Islet of Langerhans (tissue), 1 donor: ENCODE measurements around the gene B3GNT8.
"Not testable (repeated sequence)": the region's sequence is repeated elsewhere in the genome, so short reads cannot be mapped to it uniquely, and the experiment has no call there.

ENCODE experiments used
- FAIRE-seq: peaks from one replicate; lab custom pipeline; 2011; peaks lifted over from hg19 to GRCh38; lab: Jason Lieb, UNC

B3GNT8 gene

DNA sequence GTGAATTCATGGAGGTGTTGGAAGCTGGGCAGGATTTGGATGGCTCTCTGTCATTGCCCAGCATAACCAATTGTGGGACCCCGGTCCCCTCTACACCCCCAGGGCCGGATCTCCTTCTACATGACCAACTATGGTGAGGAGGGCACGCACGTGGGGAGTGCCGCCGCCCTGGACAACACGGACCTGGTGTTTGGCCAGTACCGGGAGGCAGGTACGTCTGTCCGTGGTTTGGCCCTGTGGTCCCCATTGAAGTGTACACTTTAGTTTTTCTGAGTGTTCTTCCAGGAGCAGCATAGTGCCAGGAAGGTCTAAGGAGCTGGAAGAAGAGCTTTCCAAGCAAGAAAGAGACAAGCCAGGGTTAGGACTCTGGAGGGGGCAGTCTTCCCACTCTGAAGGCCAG, 13.2 kb downstream of the B3GNT8 start:
- no peak for FAIRE-seq

DNA sequence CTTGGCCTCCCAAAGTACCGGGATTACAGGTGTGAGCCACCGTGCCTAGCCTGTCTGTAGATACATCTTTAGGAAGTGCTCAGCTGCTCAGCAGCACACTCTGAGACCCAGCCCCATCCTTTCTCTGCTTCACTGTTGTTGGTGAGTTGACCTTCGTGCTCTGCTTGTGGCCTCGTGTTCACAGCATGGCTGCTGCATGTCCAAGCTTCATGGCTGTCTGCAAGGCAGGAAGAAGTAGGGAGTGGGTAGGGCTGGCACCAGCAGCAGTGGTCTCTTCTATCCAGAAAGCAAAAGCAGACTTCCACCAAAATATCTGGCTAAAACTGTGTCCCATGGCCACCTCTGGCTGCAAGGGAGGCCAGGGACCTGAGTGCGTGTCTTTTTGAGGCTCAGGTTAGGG, 14.2 kb downstream of the B3GNT8 start:
- no peak for FAIRE-seq

DNA sequence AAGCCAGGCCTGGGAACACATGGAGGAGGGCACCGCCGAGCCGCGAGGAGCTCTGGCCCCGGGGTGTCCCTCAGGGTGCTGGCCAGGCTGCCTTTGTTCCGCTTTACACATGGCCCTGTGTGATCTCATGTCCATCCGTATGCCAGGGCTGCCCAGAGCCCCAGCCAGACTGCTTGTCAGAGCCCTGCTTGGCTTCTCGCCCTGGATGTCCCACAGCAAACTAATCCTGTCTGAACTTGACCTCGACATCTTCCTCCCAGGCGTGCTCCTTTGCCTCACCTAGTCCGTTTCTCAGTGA, 15.3 kb downstream of the B3GNT8 start:
- no peak for FAIRE-seq

DNA sequence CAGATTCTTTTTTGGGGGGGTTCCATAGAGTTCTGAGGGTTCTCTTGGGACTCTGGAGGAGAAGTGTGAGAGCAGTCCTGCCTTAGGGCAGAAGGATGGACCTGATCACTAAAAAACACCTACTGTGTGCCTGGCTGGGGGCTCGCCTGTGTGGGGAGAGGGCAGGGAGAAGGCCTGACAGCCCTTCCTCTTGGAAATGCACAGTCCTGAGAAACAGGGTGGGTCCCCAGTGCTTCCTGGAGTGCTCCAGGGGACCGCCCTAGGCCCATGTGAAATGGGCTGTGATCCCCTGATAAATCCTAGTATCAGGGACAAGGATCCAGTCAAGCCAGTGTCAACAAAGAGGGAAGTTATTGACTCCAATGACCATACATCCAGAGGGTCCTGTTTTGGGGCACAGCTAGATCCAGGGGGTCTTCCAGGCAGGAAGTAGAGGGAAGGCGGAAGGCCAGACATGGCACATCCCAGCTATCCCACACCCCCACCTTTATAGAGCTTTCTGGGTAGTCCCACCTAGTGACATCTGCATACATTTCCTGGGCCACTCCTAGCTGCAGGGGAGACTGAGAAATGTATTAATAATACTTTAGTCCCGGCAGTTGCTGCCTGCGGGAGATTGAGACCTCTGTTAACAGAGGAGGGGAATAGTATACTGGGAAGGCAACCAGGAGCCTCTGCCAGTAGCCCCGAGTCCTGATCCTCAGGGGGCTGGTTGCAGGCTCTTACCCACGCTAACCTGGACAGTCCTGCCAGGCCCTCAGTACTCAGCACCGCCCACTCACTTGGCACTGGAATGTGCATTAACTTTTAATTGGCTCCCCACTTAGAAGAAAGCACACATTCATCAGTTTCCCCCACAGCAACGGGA, 15.8 kb downstream of the B3GNT8 start:
- no peak for FAIRE-seq

DNA sequence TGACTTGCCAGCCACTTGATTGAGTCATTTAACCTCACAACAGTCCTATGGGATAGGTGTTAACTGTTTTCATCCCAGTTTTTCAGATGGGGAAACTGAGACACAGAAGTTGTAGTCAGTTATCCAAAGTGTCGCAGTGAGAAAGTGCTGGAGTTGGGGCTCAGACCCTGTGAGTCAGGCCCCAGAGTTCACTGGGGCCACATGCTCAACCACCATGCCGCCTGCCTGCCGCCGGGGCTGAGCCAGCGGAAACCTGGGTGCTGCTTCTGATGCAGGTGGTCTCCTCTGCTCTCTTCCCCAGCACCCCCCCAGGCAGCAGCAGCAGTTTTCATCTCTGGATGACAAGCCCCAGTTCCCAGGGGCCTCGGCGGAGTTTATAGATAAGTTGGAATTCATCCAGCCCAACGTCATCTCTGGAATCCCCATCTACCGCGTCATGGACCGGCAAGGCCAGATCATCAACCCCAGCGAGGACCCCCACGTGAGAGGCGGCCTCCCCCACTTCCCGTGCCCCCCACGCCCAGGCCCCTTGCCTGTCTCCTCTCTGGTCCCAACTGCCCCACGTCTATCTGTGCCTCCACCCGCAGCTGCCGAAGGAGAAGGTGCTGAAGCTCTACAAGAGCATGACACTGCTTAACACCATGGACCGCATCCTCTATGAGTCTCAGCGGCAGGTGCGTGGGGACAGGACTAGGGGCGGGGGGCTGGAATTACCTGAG, 16.7 kb downstream of the B3GNT8 start:
- FAIRE-seq: no peak

DNA sequence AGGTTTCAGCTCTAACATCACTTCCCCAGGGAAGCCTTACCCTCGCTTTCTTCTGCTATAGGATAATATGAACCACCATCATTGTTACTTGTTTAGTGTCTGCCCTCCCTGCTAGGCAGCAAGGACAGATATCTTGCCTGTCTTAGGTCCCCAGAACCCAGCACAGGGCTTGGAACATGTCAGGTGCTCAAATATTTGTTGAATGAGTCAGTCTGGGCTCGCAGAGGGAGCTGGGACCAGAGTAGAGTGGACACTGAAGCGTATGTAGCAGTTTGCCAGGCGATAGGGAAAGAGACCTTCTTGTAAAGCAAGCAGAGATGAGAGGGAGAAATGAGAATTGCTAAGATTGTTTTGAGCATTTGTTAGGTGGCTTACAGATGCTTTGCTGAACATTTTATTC, 17.9 kb downstream of the B3GNT8 start:
- peak; percentile 98 for FAIRE-seq

DNA sequence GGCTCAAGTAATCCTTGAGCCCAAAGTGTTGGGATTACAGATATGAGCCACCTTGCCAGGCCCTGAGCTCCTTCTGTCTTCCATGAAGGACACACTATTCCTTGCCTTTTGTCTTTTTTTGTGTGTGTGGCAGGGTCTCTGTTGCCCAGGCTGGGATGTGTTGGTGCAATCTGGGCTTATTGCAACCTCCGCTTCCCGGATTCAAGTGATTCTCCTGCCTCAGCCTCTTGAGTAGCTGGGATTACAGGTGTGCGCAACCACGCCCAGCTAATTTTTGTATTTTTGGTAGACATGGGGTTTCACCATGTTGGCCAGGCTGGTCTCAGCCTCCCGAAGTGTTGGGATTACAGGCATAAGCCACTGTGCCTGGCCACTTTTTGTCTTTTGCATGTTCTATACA, 18.3 kb downstream of the B3GNT8 start:
- not testable (repeated sequence) for FAIRE-seq

DNA sequence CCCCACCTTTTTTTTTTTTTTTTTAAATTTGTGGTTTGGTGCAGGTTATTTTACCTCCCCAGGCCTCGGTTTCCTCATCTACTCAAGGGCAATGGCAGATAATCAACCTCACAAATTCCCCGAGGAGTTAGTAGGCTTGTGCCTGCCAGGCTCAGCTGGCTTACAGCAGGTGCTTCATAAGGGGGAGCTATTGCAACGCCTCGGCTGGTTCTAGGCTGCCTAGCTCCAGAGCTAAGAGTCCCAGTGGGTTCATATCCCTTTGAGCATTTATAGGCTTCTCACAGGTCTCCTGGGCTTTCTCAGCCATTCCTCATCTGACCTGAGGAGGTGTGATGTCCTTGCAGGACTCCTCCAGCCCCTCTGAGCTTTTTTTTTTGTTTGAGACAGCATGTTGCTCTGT, 18.9 kb downstream of the B3GNT8 start:
- no peak for FAIRE-seq

DNA sequence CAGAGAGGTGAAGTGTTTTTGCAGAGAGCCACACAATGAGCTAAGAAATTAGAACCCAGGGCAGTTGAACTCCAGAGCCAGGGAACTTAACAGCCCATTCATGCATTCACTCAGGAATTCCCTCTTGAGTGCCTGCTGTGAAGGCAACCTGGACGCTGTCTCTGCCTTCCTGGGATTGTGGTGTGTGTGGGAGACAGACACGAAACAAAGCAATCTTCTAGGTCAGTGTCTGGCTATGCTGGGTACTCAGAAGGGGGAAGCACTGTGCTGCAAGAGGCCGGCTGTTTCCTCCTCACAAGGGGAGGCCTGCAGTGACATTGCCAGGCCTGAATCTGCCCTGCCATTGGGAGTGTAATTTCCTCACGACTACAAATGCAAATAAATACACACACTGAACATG, 19.9 kb downstream of the B3GNT8 start:
- no peak for FAIRE-seq

DNA sequence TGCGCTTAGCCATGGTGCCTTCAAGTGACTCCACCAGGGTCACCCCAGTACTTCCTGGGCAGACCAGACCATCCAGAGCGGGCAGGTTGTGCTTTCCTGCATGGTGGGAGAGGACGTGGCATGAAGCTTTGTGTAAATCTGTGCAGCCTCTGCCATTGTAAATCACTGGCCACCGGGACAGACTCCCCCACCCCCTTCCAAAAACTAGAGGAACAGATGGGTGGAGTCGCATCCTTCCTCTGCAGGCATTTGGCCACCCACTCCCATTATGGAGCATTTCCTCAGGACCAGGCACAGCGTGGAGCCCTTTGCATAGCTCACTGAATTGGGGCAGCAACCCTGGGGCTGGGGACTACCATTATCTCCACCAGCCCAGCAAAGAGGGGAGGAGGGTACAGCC, 21.4 kb downstream of the B3GNT8 start:
- no peak for FAIRE-seq

DNA sequence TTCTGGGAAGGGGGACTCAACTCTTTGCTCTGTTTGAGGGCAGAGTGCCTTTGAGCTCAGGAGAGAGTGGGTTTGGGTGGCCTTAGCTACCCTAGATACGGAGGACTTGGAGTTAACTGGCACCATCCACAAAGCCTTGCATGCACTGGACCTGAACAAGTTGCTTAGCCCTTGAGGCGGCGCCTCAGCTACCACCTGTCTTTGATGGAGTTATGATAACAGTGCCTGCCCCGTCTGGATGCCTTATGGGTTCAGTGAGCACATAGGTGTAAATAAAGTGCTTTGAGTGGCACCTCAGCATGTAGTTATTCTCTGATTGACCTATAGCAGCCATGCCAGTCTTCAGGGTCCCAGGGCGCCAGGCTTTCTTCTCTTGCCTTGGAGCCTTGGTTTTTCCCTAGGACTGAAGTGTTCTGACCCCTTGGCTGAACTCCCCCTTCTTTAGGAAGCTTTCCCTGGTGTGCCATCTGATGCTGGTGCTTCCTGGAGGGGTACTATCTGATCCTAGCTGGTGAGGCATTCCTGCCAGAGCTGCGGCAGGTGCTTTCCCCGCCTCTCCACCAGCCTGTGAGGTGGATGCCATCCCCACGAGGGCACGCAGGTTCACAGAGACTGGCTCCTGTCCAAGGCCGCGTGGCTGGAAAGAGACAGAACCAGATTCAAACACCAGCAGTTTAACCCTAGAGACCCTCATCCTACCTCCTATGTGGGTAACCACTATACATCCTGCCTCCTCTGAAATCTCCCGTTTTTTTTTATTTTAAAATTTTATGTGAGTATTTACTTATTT, 23.8 kb downstream of the B3GNT8 start:
- FAIRE-seq: no peak

DNA sequence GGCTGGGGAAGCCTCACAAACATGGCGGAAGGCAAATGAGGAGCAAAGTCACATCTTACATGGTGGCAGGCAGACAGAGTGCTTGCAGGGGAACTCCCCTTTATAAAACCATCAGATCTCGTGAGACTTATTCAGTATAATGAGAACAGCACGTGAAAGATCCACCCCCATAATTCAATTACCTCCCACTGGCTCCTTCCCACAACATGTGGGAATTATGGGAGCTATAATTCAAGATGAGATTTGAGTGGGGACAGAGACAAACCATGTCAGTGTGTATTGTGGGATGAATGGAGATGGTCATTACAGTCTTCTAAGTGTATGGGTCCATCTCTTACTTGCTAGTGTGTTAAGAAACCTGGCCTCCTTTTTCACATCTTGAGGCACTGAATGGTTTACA, 25.2 kb downstream of the B3GNT8 start:
- no peak for FAIRE-seq

DNA sequence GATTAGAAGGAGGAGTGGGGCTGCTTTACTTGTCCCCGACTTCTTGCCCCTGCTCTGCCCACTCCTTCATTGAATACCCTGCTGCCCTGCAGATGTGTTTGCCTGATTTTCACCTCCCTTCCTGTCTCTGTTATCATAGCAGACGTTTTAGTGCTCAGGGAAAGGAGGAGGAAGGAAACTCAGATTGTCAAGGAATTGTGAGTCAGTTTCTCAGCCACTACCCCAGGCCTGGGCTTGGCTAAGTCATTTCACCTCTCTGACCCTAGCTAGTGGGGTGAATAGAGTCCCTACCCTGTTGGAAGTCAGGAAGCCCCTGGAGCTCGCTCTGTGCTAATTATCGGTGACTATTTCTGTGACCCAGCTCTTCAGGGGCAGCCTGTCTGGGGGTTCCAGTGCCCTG, 25.7 kb downstream of the B3GNT8 start:
- no peak for FAIRE-seq

DNA sequence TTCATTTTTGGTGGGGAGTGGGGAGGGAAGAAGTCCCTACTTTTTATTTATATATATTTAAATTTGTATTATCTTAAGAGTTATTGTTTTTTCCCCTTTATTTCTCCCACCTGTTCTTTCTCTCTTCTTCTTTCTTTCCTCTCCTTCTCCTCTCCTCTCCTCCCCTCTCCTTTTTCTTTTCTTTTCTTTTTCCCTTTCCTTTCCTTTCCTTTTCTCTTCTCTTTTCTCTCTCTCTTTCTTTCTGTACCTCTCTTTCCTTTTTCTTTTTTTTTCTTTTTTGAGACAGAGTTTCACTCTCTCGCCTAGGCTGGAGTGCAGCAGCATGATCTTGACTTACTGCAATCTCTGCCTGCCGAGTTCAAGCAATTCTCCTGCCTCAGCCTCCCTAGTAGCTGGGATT, 27.6 kb downstream of the B3GNT8 start:
- FAIRE-seq: no peak

DNA sequence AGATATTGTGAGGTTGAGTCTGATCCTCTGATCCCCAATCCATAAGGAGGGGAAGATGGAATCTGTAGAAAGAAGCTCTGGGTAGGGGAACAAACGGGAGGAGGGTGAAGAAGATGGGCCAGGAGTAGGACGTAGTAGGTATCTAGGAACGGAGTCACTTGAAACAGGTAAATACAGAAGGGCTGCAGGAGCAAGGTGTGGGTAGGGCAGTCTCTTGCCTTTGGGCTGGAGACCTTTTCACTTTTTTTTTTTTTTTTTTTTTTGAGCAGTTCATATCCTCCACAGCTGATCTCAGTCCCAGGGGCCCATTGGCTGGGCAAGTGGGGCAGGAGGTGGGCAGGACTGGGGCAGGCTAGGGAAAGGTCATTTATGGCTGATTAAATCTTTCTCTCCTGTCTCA, 28.1 kb downstream of the B3GNT8 start:
- FAIRE-seq: no peak

DNA sequence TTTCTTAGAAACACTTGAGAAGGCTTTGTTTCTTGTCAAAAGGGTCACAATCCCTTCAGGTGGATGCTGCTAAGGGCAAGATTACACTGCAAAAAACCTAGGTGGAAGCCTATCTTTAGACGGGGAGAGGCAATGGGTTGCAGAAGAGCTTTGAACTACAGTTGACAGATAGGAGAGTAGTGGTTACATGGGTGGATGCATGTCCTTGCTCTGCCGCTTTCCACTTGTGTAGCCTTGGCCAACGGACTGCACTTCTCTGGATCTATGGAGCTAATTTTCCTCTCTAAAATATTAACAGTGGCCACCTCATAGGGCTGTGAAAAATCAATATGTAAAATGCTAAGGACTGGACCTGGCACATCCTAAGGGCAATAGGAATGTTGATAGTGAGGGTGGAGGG, 28.6 kb downstream of the B3GNT8 start:
- FAIRE-seq: no peak

DNA sequence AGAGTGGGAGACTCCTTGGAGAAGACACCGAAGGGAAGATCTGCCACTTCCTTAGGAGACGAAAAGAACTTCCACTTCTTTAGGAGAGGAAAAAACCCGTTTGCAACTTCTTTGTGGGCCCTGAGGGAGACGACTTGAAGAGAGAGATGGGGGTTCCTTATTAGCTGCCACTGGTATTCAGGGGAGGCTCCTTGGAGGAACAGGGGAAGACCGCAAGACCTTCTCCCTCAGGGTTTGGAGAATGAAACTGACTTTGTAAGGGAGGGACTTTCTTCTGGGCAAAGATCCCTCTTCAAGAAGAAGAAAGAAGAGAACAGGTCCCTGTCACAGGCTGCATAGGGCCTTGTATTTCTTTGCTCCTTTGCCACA, 29.1 kb downstream of the B3GNT8 start:
- no peak for FAIRE-seq

DNA sequence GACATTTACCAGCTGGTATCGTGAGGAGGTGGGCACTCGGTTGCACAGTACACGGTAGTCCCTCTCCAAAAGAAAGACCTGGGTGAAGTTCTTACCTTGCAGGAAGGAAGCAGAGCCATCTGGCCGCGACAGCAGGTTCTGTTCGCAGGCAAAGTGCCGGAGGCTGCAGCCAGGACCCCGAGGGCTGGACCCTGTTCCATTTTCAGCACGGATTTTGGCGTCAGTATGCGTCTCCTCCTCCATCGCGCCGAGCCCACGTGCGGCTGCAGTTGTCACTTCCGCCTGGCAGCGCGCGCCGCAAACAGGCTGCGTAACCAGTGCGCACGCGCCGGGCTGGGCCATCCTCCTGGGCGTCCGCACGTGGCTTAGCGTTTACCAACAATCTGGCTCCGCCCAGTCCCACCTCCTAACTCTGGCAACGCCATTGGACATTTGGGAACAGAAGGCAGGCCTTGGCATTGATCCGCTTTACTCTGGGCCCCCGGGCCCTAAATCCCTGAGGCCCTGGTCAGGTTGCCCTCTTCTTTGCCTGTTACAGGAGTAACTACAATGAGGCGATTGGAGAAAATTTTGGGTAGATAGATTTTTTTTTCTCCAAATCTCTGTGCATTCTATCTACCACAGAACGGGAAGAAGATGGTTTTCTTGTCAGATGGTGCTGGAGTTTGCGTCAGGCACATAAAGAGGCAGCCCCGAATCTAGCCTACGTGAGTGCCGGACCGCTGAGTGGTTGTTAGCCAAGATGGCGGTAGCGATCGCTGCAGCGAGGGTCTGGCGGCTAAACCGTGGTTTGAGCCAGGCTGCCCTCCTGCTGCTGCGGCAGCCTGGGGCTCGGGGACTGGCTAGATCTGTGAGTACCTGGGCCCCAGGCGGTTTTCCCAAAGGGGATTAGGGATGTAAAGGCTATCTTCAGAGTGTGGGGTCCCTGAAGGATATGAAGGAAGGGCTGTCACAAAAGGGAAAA, 29.8 kb downstream of the B3GNT8 start, which contains the start of the genes BCKDHA and EXOSC5:
Gene BCKDHA (plus strand): TSS at position 733 of the 964 bp plus-strand sequence. CDS start 10 bp downstream, at position 743.
Gene EXOSC5 (minus strand): TSS at position 274 of the 964 bp plus-strand sequence. CDS start 31 bp downstream, at position 243.
- FAIRE-seq: peak; percentile 93

DNA sequence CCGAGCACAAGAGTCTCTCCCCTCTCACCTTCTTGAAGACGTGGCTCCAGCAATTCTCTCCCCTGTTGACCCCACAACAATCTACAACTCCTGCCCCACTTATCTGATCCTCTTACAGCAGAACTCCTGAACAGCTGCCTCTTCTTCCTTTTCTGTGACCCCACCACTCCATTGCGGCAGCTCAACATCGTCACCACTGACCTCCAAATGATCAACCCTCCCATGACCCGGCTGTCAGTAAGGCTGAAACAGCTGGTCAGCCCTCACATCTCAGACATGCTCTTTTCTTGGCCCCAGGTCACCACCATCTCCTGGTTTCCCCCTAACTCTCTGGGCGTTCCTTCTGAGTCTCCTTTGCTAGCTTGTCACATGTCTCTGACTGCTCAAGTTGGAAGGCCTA, 31.8 kb downstream of the B3GNT8 start:
- no peak for FAIRE-seq

DNA sequence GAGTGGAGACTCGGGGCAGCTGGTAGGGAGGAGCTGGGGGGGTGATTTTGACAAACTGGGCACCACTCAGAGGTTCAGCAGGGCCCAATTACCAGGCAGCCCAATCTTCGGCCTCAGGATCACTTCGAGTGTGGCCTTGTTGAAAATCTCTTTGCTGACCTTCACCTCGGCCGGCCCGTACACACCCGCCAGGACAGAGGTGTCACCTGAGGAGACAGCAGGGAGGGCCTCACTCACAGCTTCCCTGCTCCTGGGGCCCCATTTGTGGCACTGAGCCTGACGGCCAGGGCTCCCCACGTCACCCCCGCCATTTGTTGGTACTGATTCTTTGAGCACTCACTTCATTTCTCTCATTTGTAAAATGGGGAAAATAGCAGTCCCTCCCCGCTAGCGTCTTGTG, 34.4 kb downstream of the B3GNT8 start:
- no peak for FAIRE-seq

DNA sequence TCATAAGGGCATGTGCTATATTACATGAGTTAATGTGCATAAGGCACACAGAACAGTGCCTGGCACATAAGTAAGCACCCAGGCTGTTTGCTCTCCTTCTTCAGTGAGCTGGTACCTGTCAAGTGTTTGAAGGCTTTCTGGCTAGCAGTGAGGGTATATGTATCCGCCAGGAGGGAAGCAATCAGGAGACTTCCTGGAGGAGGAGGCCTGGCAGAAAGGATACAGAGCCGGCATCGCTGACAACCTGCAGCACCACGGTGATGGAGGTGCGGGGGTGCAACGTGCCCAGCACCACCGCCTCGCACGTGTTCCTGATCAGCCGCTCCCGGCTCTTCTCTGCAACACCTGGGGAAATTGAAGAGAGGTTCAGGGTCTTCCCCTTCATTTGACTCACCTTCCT, 35.6 kb downstream of the B3GNT8 start:
- FAIRE-seq: no peak

DNA sequence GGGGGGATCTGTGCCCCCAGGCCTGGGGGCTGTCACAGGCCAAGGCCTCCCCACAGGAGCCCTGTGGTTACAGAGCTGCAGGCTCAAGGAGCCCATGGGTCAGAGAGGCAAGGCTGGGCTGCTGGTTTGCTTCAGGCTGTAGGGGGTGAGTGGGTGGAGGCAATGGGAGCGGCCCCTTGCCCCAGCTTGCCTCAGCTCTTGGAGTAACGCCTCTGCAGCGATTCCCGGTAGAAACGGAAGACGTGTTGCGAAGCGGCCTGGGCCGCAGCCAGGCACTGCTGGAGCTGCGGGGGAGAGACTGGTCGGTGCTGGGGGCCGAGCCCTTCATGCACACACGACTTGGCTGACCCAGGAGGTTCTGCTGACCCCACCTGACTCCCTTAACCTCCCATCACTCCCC, 40.7 kb downstream of the B3GNT8 start:
- no peak for FAIRE-seq
